ENCODE data around the gene SERPINE2.

DNA sequence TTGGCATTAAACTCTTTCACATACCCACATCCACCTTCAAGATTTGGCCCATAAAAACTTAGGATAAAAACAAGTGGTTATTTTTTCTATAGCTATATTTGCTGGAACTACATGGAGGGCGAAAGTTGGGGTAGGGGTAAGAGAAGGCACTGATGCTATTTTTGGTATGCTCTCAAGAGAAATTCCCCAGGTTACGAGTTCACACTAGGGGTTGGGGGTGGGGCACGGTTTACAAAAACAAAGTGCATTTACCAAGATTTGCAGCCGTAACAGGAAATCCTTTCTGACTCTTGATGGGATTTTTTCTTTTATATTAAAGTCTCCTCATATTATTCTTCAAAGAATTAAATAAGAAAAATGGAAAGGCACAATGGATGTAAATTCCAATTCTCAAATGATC, 6.8 kb downstream of the SERPINE2 start:
- TF ChIP-seq CTCF (IDR thresholded peaks at IDR 0.05; ENCODE audit: low read depth, low read length, poor library complexity, severe bottlenecking) (no peak), EZH2phosphoT487 (IDR thresholded peaks at IDR 0.05; ENCODE audit: borderline replicate concordance, low read length) (no peak)
